H1 (cell line): Measurements from ENCODE around the gene SMARCE1. TPM values are rescaled to one million over a fixed set of nuclear protein-coding genes. Genes with fewer than 3 reads are reported as not detected.

Experiments used
- CTCF ChIA-PET: fragments of 300-600 bp; sonication (Branson Sonifier 250); formaldehyde crosslinking; loops from one replicate; lab custom pipeline; 2021; ENCODE audit not compliant: partially characterized antibody; lab: Charles Lee
- POLR2A ChIA-PET: fragments of 300-600 bp; sonication (Branson Sonifier 250); formaldehyde crosslinking; loops from one replicate; lab custom pipeline; 2021; ENCODE audit warnings: inconsistent platforms; ENCODE audit not compliant: partially characterized antibody; lab: Charles Lee
- DNase-seq, 2 experiments: peaks; one replicate each; pipeline versions ENCODE4 v3.0.0 to v3.0.0-alpha.2; 2010 to 2022; ENCODE audit warnings: low spot score in 2 of 2, low read depth in 1 of 2, mixed read lengths in 1 of 2
- FAIRE-seq: peaks from 2 replicates; lab custom pipeline; 2011; peaks lifted over from hg19 to GRCh38; lab: Jason Lieb, UNC
- H2AFZ ChIP-seq: 2 replicates; pipeline ENCODE4 v1.8.1; 2012; ENCODE audit warnings: low read length, inconsistent platforms
- H2AK5ac ChIP-seq: 2 replicates; pipeline ENCODE4 v1.6.1; 2013; ENCODE audit warnings: low read depth, low read length
- H2BK120ac ChIP-seq: replicated peaks from 2 replicates; pipeline ENCODE3; 2013; ENCODE audit warnings: low read depth, low read length, inconsistent platforms
- H2BK12ac ChIP-seq: 2 replicates; pipeline ENCODE4 v1.6.1; 2013; ENCODE audit warnings: low read depth, low read length
- H2BK15ac ChIP-seq: 2 replicates; pipeline ENCODE4 v1.6.1; 2013; ENCODE audit warnings: low read length
- H2BK20ac ChIP-seq: 2 replicates; pipeline ENCODE4 v1.6.1; 2013; ENCODE audit warnings: low read length
- H2BK5ac ChIP-seq: 2 replicates; pipeline ENCODE4 v1.6.1; 2013; ENCODE audit warnings: low read depth, low read length
- H3K14ac ChIP-seq: 2 replicates; pipeline ENCODE4 v1.6.1; 2013; ENCODE audit warnings: inconsistent platforms; ENCODE audit not compliant: insufficient read length
- H3K18ac ChIP-seq: 2 replicates; pipeline ENCODE4 v1.6.1; 2013; ENCODE audit warnings: low read length; ENCODE audit errors: extremely low read depth
- H3K23ac ChIP-seq: 2 replicates; pipeline ENCODE4 v1.6.1; 2013; ENCODE audit warnings: inconsistent platforms; ENCODE audit not compliant: insufficient read length
- H3K23me2 ChIP-seq: 2 replicates; pipeline ENCODE4 v1.6.1; 2013; ENCODE audit warnings: low read depth, low read length
- H3K27ac ChIP-seq: 2 replicates; pipeline ENCODE4 v1.6.1; 2011; ENCODE audit warnings: low read depth, low read length, inconsistent platforms
- H3K27me3 ChIP-seq, 4 experiments: replicated peaks in 1 of 4; 1 replicate in 1 of 4; 2 replicates in 3 of 4; pipeline versions ENCODE4 v1.6.1 to v1.8.1; 2011 to 2013; ENCODE audit warnings: low read length in 3 of 4, mild to moderate bottlenecking in 3 of 4, inconsistent platforms in 2 of 4, mixed read lengths in 2 of 4, moderate library complexity in 1 of 4; ENCODE audit not compliant: control insufficient read depth in 3 of 4, insufficient read depth in 3 of 4; ENCODE audit errors: extremely low read depth in 1 of 4
- H3K36me3 ChIP-seq, 4 experiments: 2 replicates each; pipeline versions ENCODE4 v1.6.1 to v1.8.1; 2011 to 2013; ENCODE audit warnings: mild to moderate bottlenecking in 4 of 4, low read length in 3 of 4, moderate library complexity in 2 of 4, control low read depth in 1 of 4, inconsistent platforms in 1 of 4; ENCODE audit not compliant: insufficient read depth in 4 of 4, control insufficient read depth in 2 of 4
- H3K4ac ChIP-seq: replicated peaks from 2 replicates; pipeline ENCODE3; 2013; ENCODE audit warnings: low read length, low read depth, mixed read lengths, inconsistent platforms; ENCODE audit not compliant: insufficient read length
- H3K4me1 ChIP-seq, 4 experiments: replicated peaks in 1 of 4; 1 replicate in 1 of 4; 2 replicates in 3 of 4; pipeline versions ENCODE4 v1.6.1 to v1.8.1; 2011 to 2013; ENCODE audit warnings: low read length in 3 of 4, inconsistent platforms in 2 of 4, mixed read lengths in 1 of 4; ENCODE audit not compliant: insufficient read depth in 4 of 4, control insufficient read depth in 3 of 4
- H3K4me2 ChIP-seq, 2 experiments: 2 replicates each; pipeline versions ENCODE4 v1.6.1 to v1.8.1; 2011 to 2013; ENCODE audit warnings: low read depth in 2 of 2, low read length in 2 of 2, control low read depth in 1 of 2, inconsistent platforms in 1 of 2, mild to moderate bottlenecking in 1 of 2; ENCODE audit not compliant: insufficient read depth in 1 of 2
- H3K4me3 ChIP-seq, 4 experiments: fragments of 200-600, 300-600 bp in 1 of 4; sonication (generic), shearing (Covaris generic), sonication (Bioruptor Twin) in 1 of 4; 2 replicates each; pipeline versions ENCODE4 v1.5.1 to v1.8.1; 2011 to 2016; ENCODE audit warnings: low read length in 4 of 4, low read depth in 3 of 4, control low read depth in 2 of 4, inconsistent platforms in 2 of 4, mild to moderate bottlenecking in 2 of 4, mixed read lengths in 1 of 4, moderate library complexity in 1 of 4; ENCODE audit not compliant: insufficient read depth in 2 of 4; ENCODE audit errors: extremely low read depth in 1 of 4
- H3K56ac ChIP-seq: replicated peaks from 2 replicates; pipeline ENCODE3; 2013; ENCODE audit warnings: low read depth, mild to moderate bottlenecking, mixed read lengths, low read length, inconsistent platforms; ENCODE audit not compliant: insufficient read length
- H3K79me1 ChIP-seq: 2 replicates; pipeline ENCODE4 v1.6.1; 2013; ENCODE audit warnings: low read depth, low read length, control low read depth
- H3K79me2 ChIP-seq, 2 experiments: 2 replicates each; pipeline versions ENCODE4 v1.6.1 to v1.8.1; 2012 to 2013; ENCODE audit warnings: low read length in 2 of 2, mild to moderate bottlenecking in 2 of 2, inconsistent platforms in 1 of 2; ENCODE audit not compliant: insufficient read depth in 2 of 2, control insufficient read depth in 1 of 2
- H3K9ac ChIP-seq, 4 experiments: replicated peaks in 1 of 4; 1 replicate in 1 of 4; 2 replicates in 3 of 4; pipeline versions ENCODE4 v1.6.1 to v1.8.1; 2011 to 2013; ENCODE audit warnings: low read depth in 3 of 4, low read length in 3 of 4, control low read depth in 2 of 4, mild to moderate bottlenecking in 2 of 4, moderate library complexity in 2 of 4, inconsistent platforms in 1 of 4; ENCODE audit errors: extremely low read depth in 1 of 4
- H3K9me3 ChIP-seq, 2 experiments: 2 replicates each; pipeline versions ENCODE4 v1.6.1 to v1.8.1; 2012 to 2013; ENCODE audit warnings: mild to moderate bottlenecking in 2 of 2, moderate library complexity in 2 of 2, control low read depth in 1 of 2, inconsistent platforms in 1 of 2, low read depth in 1 of 2, low read length in 1 of 2, mixed read lengths in 1 of 2; ENCODE audit not compliant: insufficient read depth in 2 of 2
- H4K20me1 ChIP-seq, 2 experiments: replicated peaks in 1 of 2; 2 replicates each; pipeline versions ENCODE3 to v1.8.1; 2011 to 2013; ENCODE audit warnings: inconsistent platforms in 2 of 2, low read length in 2 of 2, mild to moderate bottlenecking in 1 of 2; ENCODE audit not compliant: insufficient read depth in 2 of 2, control insufficient read depth in 1 of 2
- H4K5ac ChIP-seq: 2 replicates; pipeline ENCODE4 v1.6.1; 2013; ENCODE audit warnings: low read length, low read depth, mixed read lengths, inconsistent platforms; ENCODE audit not compliant: insufficient read length
- H4K8ac ChIP-seq: 2 replicates; pipeline ENCODE4 v1.8.0; 2013; ENCODE audit warnings: mild to moderate bottlenecking, moderate library complexity, low read length, inconsistent platforms; ENCODE audit not compliant: insufficient read depth; ENCODE audit errors: extremely low read depth
- H4K91ac ChIP-seq: replicated peaks from 2 replicates; pipeline ENCODE3; 2013; ENCODE audit warnings: low read length, mixed read lengths, inconsistent platforms; ENCODE audit not compliant: insufficient read length
- CREB1 ChIP-seq: IDR thresholded peaks from 2 replicates; pipeline ENCODE4 v1.6.1; 2012; ENCODE audit warnings: inconsistent platforms
- CTBP2 ChIP-seq: IDR thresholded peaks from 2 replicates; pipeline ENCODE4 v1.7.0; 2011; ENCODE audit warnings: borderline replicate concordance, mild to moderate bottlenecking, moderate library complexity, mixed read lengths, low read length; ENCODE audit not compliant: insufficient read depth, insufficient read length
- GTF2F1 ChIP-seq: IDR thresholded peaks from 2 replicates; pipeline ENCODE4 v1.6.1; 2012; ENCODE audit warnings: low read depth, low read length, improper control_type of control experiment, borderline replicate concordance
- KDM5A ChIP-seq: fragments of 200-600 bp; IDR thresholded peaks from 2 replicates; pipeline ENCODE4 v1.7.1; 2012; ENCODE audit warnings: mild to moderate bottlenecking, low read length, inconsistent platforms, mixed read lengths
- NRF1 ChIP-seq: IDR thresholded peaks from 2 replicates; pipeline ENCODE4 v1.6.1; 2011; ENCODE audit warnings: mild to moderate bottlenecking, low read depth, low read length, improper control_type of control experiment
- RAD21 ChIP-seq, 2 experiments: IDR thresholded peaks in 1 of 2; conservative IDR thresholded peaks in 1 of 2; 2 replicates each; pipeline ENCODE4 v1.6.1; 2011; ENCODE audit warnings: low read depth in 2 of 2, low read length in 2 of 2, improper control_type of control experiment in 1 of 2, inconsistent platforms in 1 of 2, mild to moderate bottlenecking in 1 of 2, moderate library complexity in 1 of 2
- TEAD4 ChIP-seq: IDR thresholded peaks from 2 replicates; pipeline ENCODE4 v1.6.1; 2012; ENCODE audit warnings: low read depth, low read length, inconsistent platforms, mixed read lengths
- WGBS, 2 experiments: shearing (Covaris generic) in 1 of 2; methylation state at CpG; one replicate each; pipeline versions ENCODE4 v1.1.6 to v1.1.7; 2013 to 2015; ENCODE audit warnings: low lambda C conversion rate in 2 of 2, mixed read lengths in 2 of 2, inconsistent platforms in 1 of 2, low coverage in 1 of 2, missing lambda C conversion rate in 1 of 2; ENCODE audit not compliant: insufficient replicate concordance in 2 of 2, insufficient coverage in 1 of 2, insufficient read length in 1 of 2; ENCODE audit errors: extremely low coverage in 1 of 2, missing lambda C conversion rate in 1 of 2; 5-methylcytosine and 5-hydroxymethylcytosine counted together
- polyA plus RNA-seq, 7 experiments: library from polyadenylated mRNA; depleted of rRNA in 3 of 7; stranded (reverse) in 5 of 7; unstranded in 2 of 7; fragments of >200 nt in 5 of 7; fragments of 200-250 nt in 2 of 7; gene quantifications; 1 replicate in 5 of 7; 2 replicates in 1 of 7; 4 replicates in 1 of 7; pipeline versions ENCODE4 v1.2.1 to v1.2.3, GENCODE V29; 2011 to 2013; ENCODE audit warnings: missing spikeins in 2 of 7, mixed read lengths in 2 of 7
- total RNA-seq: library from RNA; stranded (reverse); fragmentation: NEBNext Ultra II Directional; extraction: Animal tissue kit (Norgen Biotek cat#: 25700); gene quantifications from 2 replicates; pipeline ENCODE4 v1.2.1, GENCODE V29; 2021

Gene SMARCE1
- total and polyA plus RNA-seq, 2 of the 8 experiments (the other 6 are each of a cell fraction or from before 2014, with no cell fraction given), result 30.7 to 131 TPM

DNA sequence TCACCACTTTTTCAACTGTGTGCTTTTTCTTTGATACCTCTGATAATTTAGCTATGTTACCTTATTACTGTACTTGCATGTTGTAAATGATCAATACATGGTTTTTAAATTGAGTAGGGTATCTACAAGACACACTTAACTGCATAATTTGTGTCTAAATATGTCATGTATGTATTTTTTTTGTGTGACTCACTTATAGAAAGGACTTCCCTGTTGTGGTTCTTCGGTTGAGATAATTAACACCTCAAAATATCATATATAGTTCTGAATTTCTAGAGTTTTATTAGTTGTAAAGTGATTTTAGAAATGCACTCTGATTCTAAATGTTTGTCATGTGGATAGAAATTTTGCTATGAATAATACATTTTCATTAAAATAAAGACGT lies 31.9 kb upstream of the SMARCE1 start:
- DNase-seq (no peak), FAIRE-seq (no peak)
- Histone ChIP-seq H2BK120ac (no peak overlapping the region), H3K23ac (no peak overlapping the region), H3K36me3 (no peaks in the 10 kb centered on the region), H2BK5ac (no peak overlapping the region), H3K4me2 (no peak overlapping the region), H4K8ac (no peak overlapping the region), H3K79me1 (no peaks in the 10 kb centered on the region), H3K27me3 (no peaks in the 10 kb centered on the region; a peak in 1 of 7 replicates), H2AK5ac (no peak overlapping the region), H3K4me3 (no peak overlapping the region), H3K9me3 (no peaks in the 10 kb centered on the region), H2BK15ac (no peak overlapping the region), H4K91ac (no peak overlapping the region), H3K9ac (no peak overlapping the region), H3K27ac (no peak overlapping the region), H3K4me1 (no peaks in the 10 kb centered on the region), H4K20me1 (no peaks in the 10 kb centered on the region), H3K4ac (no peak overlapping the region), H3K79me2 (no peaks in the 10 kb centered on the region), H3K56ac (no peak overlapping the region), H3K23me2 (no peaks in the 10 kb centered on the region), H3K14ac (no peak overlapping the region), H3K18ac (no peak overlapping the region), H2BK20ac (no peak overlapping the region), H2BK12ac (no peak overlapping the region), H2AFZ (no peak overlapping the region), H4K5ac (no peak overlapping the region)
- WGBS, 2 experiments, result 88% methylated on average over 2 of the region's 2 CpGs; no CpG with 5 or more reads in 1 of the 2 experiments
- POLR2A ChIA-PET, result no interaction called here
- TF ChIP-seq NRF1, result no peak
- TF ChIP-seq CTBP2, result no peak
- no peak for TF ChIP-seq RAD21 (IDR thresholded peaks at IDR 0.05 in 1 of 2, conservative IDR thresholded peaks at IDR 0.05 in 1 of 2; ENCODE audit: low read depth in 2 of 2, low read length in 2 of 2)
- no peak for TF ChIP-seq TEAD4
- no peak for TF ChIP-seq GTF2F1
- TF ChIP-seq CREB1, result no peak
- no peak for TF ChIP-seq KDM5A
- CTCF ChIA-PET, result interaction anchor here (0.6 kb wide), 1 partner anchor 9 kb away, joined by 6 read pairs; no protein-coding TSS in a partner anchor
